ENCODE data around the gene ALDOB. TPM values are rescaled to one million over a fixed set of nuclear protein-coding genes. Genes with fewer than 3 reads are reported as not detected.

ALDOB gene
- total and polyA plus RNA-seq, 4 donors: 527 to 2,132 (median 1,808) TPM

DNA sequence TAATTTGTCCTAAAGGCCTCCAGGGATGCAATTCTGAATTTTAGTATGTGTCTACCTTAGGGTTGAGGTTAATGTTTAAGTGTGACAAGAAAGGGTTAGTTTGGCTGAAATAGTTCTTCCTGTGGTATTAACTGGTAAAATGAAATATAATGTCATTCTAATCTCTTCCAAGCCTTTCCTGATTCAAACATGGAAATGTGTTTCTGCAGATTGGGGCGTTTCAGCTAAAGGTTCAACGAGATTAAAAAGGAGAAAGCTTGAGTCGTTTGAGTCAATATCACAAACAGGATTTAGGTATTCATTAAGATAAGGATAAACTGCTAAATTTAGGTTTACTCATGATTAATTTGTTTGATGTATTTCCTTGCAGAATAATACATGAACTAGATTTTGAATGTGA, 34.4 kb upstream of the ALDOB start:
- Histone ChIP-seq H3K27me3 (ENCODE audit: control insufficient read depth in 4 of 4, insufficient read depth in 4 of 4, low read length in 3 of 4) (no peaks in the 10 kb centered on the region), H3K9me3 (ENCODE audit: control insufficient read depth in 4 of 4, low read length in 3 of 4) (no peaks in the 10 kb centered on the region), H3K4me1 (ENCODE audit: control insufficient read depth in 4 of 4, insufficient read depth in 4 of 4, low read length in 3 of 4) (peaks cover 0 to 3% (median 0%) of the 10 kb centered on the region in 4 donors), H3K36me3 (ENCODE audit: control insufficient read depth in 4 of 4, insufficient read depth in 3 of 4, low read depth in 1 of 4, low read length in 3 of 4) (peaks cover 0 to 4% (median 0%) of the 10 kb centered on the region in 4 donors), H3K9ac (ENCODE audit: low read depth in 1 of 2, low read length in 2 of 2) (no peak overlapping the region), H3K27ac (ENCODE audit: low read depth in 1 of 2, low read length in 2 of 2) (no peak overlapping the region), H3K4me3 (ENCODE audit: low read depth in 1 of 3, low read length in 3 of 3) (no peak overlapping the region)
- 50% methylated on average over 3 of the region's 3 CpGs for WGBS
- no peak for TF ChIP-seq HNF4G (IDR thresholded peaks at IDR 0.05)
- TF ChIP-seq NR2F2 (IDR thresholded peaks at IDR 0.05): no peak
- no peak for TF ChIP-seq JUND (IDR thresholded peaks at IDR 0.05)
- TF ChIP-seq, protein P1, sequence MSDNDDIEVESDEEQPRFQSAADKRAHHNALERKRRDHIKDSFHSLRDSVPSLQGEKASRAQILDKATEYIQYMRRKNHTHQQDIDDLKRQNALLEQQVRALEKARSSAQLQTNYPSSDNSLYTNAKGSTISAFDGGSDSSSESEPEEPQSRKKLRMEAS (IDR thresholded peaks at IDR 0.05): no peak
- no peak for TF ChIP-seq RXRA (IDR thresholded peaks at IDR 0.05)
- no peak for TF ChIP-seq FOXA1 (IDR thresholded peaks at IDR 0.05)
- no peak for TF ChIP-seq SP1 (IDR thresholded peaks at IDR 0.05)
- no peak for TF ChIP-seq HNF4A (conservative IDR thresholded peaks at IDR 0.05)
- TF ChIP-seq, protein P2, sequence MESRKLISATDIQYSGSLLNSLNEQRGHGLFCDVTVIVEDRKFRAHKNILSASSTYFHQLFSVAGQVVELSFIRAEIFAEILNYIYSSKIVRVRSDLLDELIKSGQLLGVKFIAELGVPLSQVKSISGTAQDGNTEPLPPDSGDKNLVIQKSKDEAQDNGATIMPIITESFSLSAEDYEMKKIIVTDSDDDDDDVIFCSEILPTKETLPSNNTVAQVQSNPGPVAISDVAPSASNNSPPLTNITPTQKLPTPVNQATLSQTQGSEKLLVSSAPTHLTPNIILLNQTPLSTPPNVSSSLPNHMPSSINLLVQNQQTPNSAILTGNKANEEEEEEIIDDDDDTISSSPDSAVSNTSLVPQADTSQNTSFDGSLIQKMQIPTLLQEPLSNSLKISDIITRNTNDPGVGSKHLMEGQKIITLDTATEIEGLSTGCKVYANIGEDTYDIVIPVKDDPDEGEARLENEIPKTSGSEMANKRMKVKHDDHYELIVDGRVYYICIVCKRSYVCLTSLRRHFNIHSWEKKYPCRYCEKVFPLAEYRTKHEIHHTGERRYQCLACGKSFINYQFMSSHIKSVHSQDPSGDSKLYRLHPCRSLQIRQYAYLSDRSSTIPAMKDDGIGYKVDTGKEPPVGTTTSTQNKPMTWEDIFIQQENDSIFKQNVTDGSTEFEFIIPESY (IDR thresholded peaks at IDR 0.05): no peak
- no peak for TF ChIP-seq GABPA (IDR thresholded peaks at IDR 0.05 in 1 of 2, conservative IDR thresholded peaks at IDR 0.05 in 1 of 2)
- no peak for TF ChIP-seq RAD21 (IDR thresholded peaks at IDR 0.05)
- no peak for TF ChIP-seq FOXA2 (IDR thresholded peaks at IDR 0.05)
- DNase-seq (ENCODE audit: low spot score): no peak

DNA sequence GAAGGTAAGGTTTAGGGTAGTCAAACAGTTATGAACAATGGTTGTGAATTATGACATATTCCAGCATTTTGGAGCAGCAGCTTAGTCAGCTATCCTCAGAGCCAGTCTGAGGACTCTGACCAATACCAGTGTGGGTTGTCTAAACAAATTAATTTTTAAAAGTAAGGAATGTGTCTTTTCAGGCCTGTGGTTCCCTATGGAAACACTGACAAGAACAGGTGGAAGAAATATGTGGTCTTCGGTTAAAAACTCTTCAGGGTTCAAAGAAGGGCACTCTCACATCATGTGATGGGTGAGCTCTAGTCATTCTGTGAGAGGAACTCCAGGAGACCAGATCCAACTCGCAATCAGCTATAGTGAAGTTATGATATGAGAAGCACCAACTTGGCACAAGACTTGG, 33.5 kb upstream of the ALDOB start:
- Histone ChIP-seq H3K36me3 (ENCODE audit: control insufficient read depth in 4 of 4, insufficient read depth in 3 of 4, low read depth in 1 of 4, low read length in 3 of 4) (no peaks in the 10 kb centered on the region), H3K4me1 (ENCODE audit: control insufficient read depth in 4 of 4, insufficient read depth in 4 of 4, low read length in 3 of 4) (peaks cover 0 to 6% (median 0%) of the 10 kb centered on the region in 4 donors), H3K27ac (ENCODE audit: low read depth in 1 of 2, low read length in 2 of 2) (no peak overlapping the region), H3K9me3 (ENCODE audit: control insufficient read depth in 4 of 4, low read length in 3 of 4) (no peaks in the 10 kb centered on the region), H3K9ac (ENCODE audit: low read depth in 1 of 2, low read length in 2 of 2) (no peak overlapping the region), H3K4me3 (ENCODE audit: low read depth in 1 of 3, low read length in 3 of 3) (no peak overlapping the region), H3K27me3 (ENCODE audit: control insufficient read depth in 4 of 4, insufficient read depth in 4 of 4, low read length in 3 of 4) (no peaks in the 10 kb centered on the region)
- no peak for TF ChIP-seq GABPA (IDR thresholded peaks at IDR 0.05 in 1 of 2, conservative IDR thresholded peaks at IDR 0.05 in 1 of 2)
- TF ChIP-seq, protein P3, sequence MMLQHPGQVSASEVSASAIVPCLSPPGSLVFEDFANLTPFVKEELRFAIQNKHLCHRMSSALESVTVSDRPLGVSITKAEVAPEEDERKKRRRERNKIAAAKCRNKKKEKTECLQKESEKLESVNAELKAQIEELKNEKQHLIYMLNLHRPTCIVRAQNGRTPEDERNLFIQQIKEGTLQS (IDR thresholded peaks at IDR 0.05): no peak
- TF ChIP-seq YY1 (IDR thresholded peaks at IDR 0.05): no peak
- TF ChIP-seq, protein P2 (IDR thresholded peaks at IDR 0.05): no peak
- no peak for TF ChIP-seq RAD21 (IDR thresholded peaks at IDR 0.05)
- no peak for TF ChIP-seq SP1 (IDR thresholded peaks at IDR 0.05)
- no peak for TF ChIP-seq JUND (IDR thresholded peaks at IDR 0.05)
- no peak for TF ChIP-seq EGR1 (IDR thresholded peaks at IDR 0.05; ENCODE audit: low read depth in 2 of 2)
- TF ChIP-seq, protein P4, sequence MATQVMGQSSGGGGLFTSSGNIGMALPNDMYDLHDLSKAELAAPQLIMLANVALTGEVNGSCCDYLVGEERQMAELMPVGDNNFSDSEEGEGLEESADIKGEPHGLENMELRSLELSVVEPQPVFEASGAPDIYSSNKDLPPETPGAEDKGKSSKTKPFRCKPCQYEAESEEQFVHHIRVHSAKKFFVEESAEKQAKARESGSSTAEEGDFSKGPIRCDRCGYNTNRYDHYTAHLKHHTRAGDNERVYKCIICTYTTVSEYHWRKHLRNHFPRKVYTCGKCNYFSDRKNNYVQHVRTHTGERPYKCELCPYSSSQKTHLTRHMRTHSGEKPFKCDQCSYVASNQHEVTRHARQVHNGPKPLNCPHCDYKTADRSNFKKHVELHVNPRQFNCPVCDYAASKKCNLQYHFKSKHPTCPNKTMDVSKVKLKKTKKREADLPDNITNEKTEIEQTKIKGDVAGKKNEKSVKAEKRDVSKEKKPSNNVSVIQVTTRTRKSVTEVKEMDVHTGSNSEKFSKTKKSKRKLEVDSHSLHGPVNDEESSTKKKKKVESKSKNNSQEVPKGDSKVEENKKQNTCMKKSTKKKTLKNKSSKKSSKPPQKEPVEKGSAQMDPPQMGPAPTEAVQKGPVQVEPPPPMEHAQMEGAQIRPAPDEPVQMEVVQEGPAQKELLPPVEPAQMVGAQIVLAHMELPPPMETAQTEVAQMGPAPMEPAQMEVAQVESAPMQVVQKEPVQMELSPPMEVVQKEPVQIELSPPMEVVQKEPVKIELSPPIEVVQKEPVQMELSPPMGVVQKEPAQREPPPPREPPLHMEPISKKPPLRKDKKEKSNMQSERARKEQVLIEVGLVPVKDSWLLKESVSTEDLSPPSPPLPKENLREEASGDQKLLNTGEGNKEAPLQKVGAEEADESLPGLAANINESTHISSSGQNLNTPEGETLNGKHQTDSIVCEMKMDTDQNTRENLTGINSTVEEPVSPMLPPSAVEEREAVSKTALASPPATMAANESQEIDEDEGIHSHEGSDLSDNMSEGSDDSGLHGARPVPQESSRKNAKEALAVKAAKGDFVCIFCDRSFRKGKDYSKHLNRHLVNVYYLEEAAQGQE (IDR thresholded peaks at IDR 0.05): no peak
- TF ChIP-seq, protein P1 (IDR thresholded peaks at IDR 0.05): no peak
- no peak for TF ChIP-seq FOXA2 (IDR thresholded peaks at IDR 0.05)
- TF ChIP-seq TAF1 (conservative IDR thresholded peaks at IDR 0.05): no peak
- TF ChIP-seq, protein P5, sequence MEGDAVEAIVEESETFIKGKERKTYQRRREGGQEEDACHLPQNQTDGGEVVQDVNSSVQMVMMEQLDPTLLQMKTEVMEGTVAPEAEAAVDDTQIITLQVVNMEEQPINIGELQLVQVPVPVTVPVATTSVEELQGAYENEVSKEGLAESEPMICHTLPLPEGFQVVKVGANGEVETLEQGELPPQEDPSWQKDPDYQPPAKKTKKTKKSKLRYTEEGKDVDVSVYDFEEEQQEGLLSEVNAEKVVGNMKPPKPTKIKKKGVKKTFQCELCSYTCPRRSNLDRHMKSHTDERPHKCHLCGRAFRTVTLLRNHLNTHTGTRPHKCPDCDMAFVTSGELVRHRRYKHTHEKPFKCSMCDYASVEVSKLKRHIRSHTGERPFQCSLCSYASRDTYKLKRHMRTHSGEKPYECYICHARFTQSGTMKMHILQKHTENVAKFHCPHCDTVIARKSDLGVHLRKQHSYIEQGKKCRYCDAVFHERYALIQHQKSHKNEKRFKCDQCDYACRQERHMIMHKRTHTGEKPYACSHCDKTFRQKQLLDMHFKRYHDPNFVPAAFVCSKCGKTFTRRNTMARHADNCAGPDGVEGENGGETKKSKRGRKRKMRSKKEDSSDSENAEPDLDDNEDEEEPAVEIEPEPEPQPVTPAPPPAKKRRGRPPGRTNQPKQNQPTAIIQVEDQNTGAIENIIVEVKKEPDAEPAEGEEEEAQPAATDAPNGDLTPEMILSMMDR (IDR thresholded peaks at IDR 0.05; ENCODE audit: low read depth, low read length, missing input control): no peak
- TF ChIP-seq RXRA (IDR thresholded peaks at IDR 0.05): no peak
- TF ChIP-seq NR2F2 (IDR thresholded peaks at IDR 0.05): no peak
- 92% methylated on average over 2 of the region's 2 CpGs for WGBS
- no peak for DNase-seq (ENCODE audit: low spot score)
